HEK293T (cell line): Measurements from ENCODE around the gene AEN.

Source experiments
- CTBP1 ChIP-seq: fragments of 450-650 bp; IDR thresholded peaks from 2 replicates; pipeline ENCODE4 v1.6.1; 2016; ENCODE audit warnings: borderline replicate concordance
- L3MBTL2 ChIP-seq: fragments of 450-650 bp; conservative IDR thresholded peaks from 2 replicates; pipeline ENCODE4 v1.6.1; 2016; ENCODE audit warnings: mild to moderate bottlenecking
- NFRKB ChIP-seq: fragments of 450-650 bp; IDR thresholded peaks from 2 replicates; pipeline ENCODE4 v1.6.1; 2016; ENCODE audit warnings: mild to moderate bottlenecking, moderate library complexity
- SUZ12 ChIP-seq: fragments of 450-650 bp; IDR thresholded peaks from 2 replicates; pipeline ENCODE4 v1.6.1; 2016; ENCODE audit warnings: mild to moderate bottlenecking
- TARDBP ChIP-seq: fragments of 450-650 bp; IDR thresholded peaks from 2 replicates; pipeline ENCODE4 v1.6.1; 2016
- TF ChIP-seq, protein P1 (sequence below): fragments of 450-650 bp; IDR thresholded peaks from 2 replicates; pipeline ENCODE4 v1.6.1; 2016

DNA sequence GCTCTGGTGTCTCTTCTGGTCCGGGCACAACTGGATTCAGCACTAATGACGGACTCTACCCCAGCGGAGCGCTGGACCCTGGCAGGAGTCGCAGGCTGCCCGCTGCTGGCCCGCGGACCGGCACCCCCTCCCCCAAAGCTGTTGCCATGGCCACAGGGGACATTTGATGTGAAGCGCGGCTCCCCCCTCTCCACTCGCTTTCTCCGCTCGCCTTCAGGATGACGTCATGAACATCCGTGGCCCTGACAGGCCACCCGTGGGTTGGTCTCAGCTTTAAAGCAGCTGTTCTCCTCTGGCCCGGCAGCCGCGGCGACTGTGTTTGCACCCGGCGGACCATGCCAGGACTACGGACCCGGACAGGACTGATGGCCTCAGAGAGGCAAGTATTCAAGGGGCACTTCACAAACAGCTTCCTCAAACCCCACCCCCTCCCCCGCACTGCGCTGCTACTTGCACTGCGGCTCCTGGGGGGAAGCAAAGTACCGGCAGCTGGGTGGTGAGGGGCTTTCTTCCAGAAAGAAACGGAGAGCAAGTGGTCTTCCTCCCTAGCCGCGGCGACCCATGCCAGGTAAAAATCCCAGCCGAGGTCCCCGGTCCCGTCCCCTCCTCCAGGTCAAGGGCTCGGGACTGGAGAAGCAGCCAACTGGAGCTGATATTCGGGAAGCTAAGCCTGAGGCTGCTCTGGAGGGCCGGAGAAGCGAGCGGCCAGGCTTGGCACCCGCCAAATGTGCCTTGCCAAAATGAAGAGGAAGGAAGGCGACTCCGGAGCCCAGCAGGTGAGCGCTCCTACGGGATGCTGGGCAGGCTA is 16.6 kb upstream of the AEN start:
- TF ChIP-seq CTBP1 (no peak), TARDBP (no peak), L3MBTL2 (no peak), NFRKB (no peak), SUZ12 (no peak)
- TF ChIP-seq, protein P1, sequence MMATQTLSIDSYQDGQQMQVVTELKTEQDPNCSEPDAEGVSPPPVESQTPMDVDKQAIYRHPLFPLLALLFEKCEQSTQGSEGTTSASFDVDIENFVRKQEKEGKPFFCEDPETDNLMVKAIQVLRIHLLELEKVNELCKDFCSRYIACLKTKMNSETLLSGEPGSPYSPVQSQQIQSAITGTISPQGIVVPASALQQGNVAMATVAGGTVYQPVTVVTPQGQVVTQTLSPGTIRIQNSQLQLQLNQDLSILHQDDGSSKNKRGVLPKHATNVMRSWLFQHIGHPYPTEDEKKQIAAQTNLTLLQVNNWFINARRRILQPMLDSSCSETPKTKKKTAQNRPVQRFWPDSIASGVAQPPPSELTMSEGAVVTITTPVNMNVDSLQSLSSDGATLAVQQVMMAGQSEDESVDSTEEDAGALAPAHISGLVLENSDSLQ, result no peak
